B cell (primary cell): Measurements from ENCODE around the gene CORO2B. TPM values are rescaled to one million over a fixed set of nuclear protein-coding genes. Genes with fewer than 3 reads are reported as not detected.

Experiments
- ATAC-seq: fragments of 200-7000 bp; cut with Tn5 transposase; one replicate; pipeline ENCODE4 v1.10.0; 2021; ENCODE audit warnings: low read depth, mild to moderate bottlenecking, moderate number of reproducible peaks, moderate library complexity
- CTCF ChIA-PET: fragments of 350-600 bp; sonication (Branson Sonifier 250); formaldehyde crosslinking; loops from one replicate; lab custom pipeline; 2021; ENCODE audit warnings: antibody characterized with exemption, inconsistent platforms; lab: Charles Lee
- POLR2A ChIA-PET: fragments of 350-600 bp; sonication (Branson Sonifier 250); formaldehyde crosslinking; loops from one replicate; lab custom pipeline; 2021; ENCODE audit warnings: antibody characterized with exemption; lab: Charles Lee
- DNase-seq: peaks from one replicate; pipeline ENCODE4 v3.0.0; 2013
- H2AFZ ChIP-seq: 2 replicates; pipeline ENCODE4 v1.6.1; 2012; ENCODE audit warnings: mild to moderate bottlenecking, low read depth, low read length; ENCODE audit not compliant: insufficient read depth, poor library complexity, severe bottlenecking
- H3K27ac ChIP-seq, 2 donors: 1 replicate in 1 of 2; 2 replicates in 1 of 2; pipeline ENCODE4 v1.5.1; 2012 to 2013; ENCODE audit warnings: low read length in 2 of 2, mild to moderate bottlenecking in 2 of 2, moderate library complexity in 1 of 2
- H3K27me3 ChIP-seq, 4 experiments: fragments of 200-600 bp in 1 of 4; sonication (generic) in 1 of 4; replicated peaks in 1 of 4; 1 replicate in 2 of 4; 2 replicates in 2 of 4; pipeline versions ENCODE4 v1.6.1 to v1.7.0; 2013 to 2016; ENCODE audit warnings: low read length in 3 of 4, mild to moderate bottlenecking in 2 of 4, mixed read lengths in 1 of 4, moderate library complexity in 1 of 4; ENCODE audit not compliant: insufficient read depth in 4 of 4, control insufficient read depth in 3 of 4; ENCODE audit errors: control extremely low read depth in 1 of 4
- H3K36me3 ChIP-seq, 2 experiments: replicated peaks in 1 of 2; 1 replicate in 1 of 2; 2 replicates in 1 of 2; pipeline versions ENCODE4 v1.6.1 to v1.7.1; 2013; ENCODE audit warnings: low read length in 1 of 2; ENCODE audit not compliant: insufficient read depth in 2 of 2, control insufficient read depth in 1 of 2; ENCODE audit errors: control extremely low read depth in 1 of 2, extremely low read depth in 1 of 2
- H3K4me1 ChIP-seq, 2 donors: fragments of 200-600 bp in 1 of 2; sonication (generic) in 1 of 2; 1 replicate in 1 of 2; 2 replicates in 1 of 2; pipeline versions ENCODE4 v1.5.1 to v1.6.1; 2013 to 2017; ENCODE audit warnings: low read length in 2 of 2; ENCODE audit not compliant: control insufficient read depth in 2 of 2, insufficient read depth in 2 of 2
- H3K4me2 ChIP-seq: replicated peaks from 2 replicates; pipeline ENCODE3; 2012; ENCODE audit warnings: mild to moderate bottlenecking, low read depth, low read length; ENCODE audit not compliant: poor library complexity, severe bottlenecking
- H3K4me3 ChIP-seq, 5 experiments: fragments of 200-600 bp in 1 of 5; sonication (generic) in 1 of 5; 1 replicate in 3 of 5; 2 replicates in 2 of 5; pipeline versions ENCODE4 v1.5.1 to v1.7.0; 2011 to 2016; ENCODE audit warnings: low read length in 4 of 5, mild to moderate bottlenecking in 4 of 5, low read depth in 2 of 5, control low read depth in 1 of 5, moderate library complexity in 1 of 5; ENCODE audit not compliant: insufficient read depth in 1 of 5; ENCODE audit errors: control extremely low read depth in 1 of 5, extremely low read depth in 1 of 5
- H3K79me2 ChIP-seq: fragments of 200-600 bp; sonication (generic); one replicate; pipeline ENCODE4 v1.6.0; 2016; ENCODE audit warnings: low read length; ENCODE audit not compliant: control insufficient read depth, insufficient read depth
- H3K9ac ChIP-seq: fragments of 200-600 bp; sonication (generic); 2 replicates; pipeline ENCODE4 v1.6.1; 2017; ENCODE audit warnings: mild to moderate bottlenecking, low read length, moderate library complexity
- H3K9me3 ChIP-seq, 3 donors: one replicate each; pipeline versions ENCODE4 v1.6.1 to v1.7.1; 2013; ENCODE audit warnings: low read length in 2 of 3; ENCODE audit not compliant: control insufficient read depth in 2 of 3, insufficient read depth in 1 of 3; ENCODE audit errors: control extremely low read depth in 1 of 3
- H4K20me1 ChIP-seq: 2 replicates; pipeline ENCODE4 v1.6.0; 2012; ENCODE audit warnings: mild to moderate bottlenecking, low read length; ENCODE audit not compliant: insufficient read depth, control insufficient read depth, poor library complexity, severe bottlenecking
- H3K27ac Mint-ChIP-seq: one replicate; pipeline ENCODE4 v1.8.0; 2021; ENCODE audit warnings: mixed read lengths
- H3K27me3 Mint-ChIP-seq: one replicate; pipeline ENCODE4 v1.8.0; 2021; ENCODE audit warnings: mixed read lengths
- H3K4me1 Mint-ChIP-seq: one replicate; pipeline ENCODE4 v1.8.0; 2021; ENCODE audit warnings: mixed read lengths
- H3K4me3 Mint-ChIP-seq: one replicate; pipeline ENCODE4 v1.8.0; 2021; ENCODE audit warnings: mixed read lengths
- H3K9me3 Mint-ChIP-seq: one replicate; pipeline ENCODE4 v1.8.0; 2022; ENCODE audit warnings: mixed read lengths; ENCODE audit not compliant: insufficient read depth
- CTCF ChIP-seq: fragments of 200-600 bp; IDR thresholded peaks from one replicate; pipeline ENCODE4 v1.8.0; 2022; ENCODE audit warnings: antibody characterized with exemption, mild to moderate bottlenecking
- EZH2 ChIP-seq: IDR thresholded peaks from 2 replicates; pipeline ENCODE4 v1.6.1; 2012; ENCODE audit warnings: borderline replicate concordance, low read depth, mild to moderate bottlenecking, moderate library complexity, low read length; ENCODE audit not compliant: insufficient read depth, poor library complexity, severe bottlenecking
- WGBS: methylation state at CpG from one replicate; pipeline ENCODE4 v1.1.5; 2013; ENCODE audit warnings: missing lambda C conversion rate; ENCODE audit not compliant: insufficient coverage; 5-methylcytosine and 5-hydroxymethylcytosine counted together
- intact Hi-C: fragments of 100-400 bp; cut with micrococcal nuclease; formaldehyde crosslinking; loops from one replicate; pipeline ENCODE4 v1.10.0; 2022
- polyA plus RNA-seq: library from polyadenylated mRNA; depleted of rRNA; stranded (reverse); fragments of >200 nt; gene quantifications from 2 replicates; pipeline ENCODE4 v1.2.3, GENCODE V29; 2012
- total RNA-seq, 2 donors: library from RNA; stranded (reverse); fragments of 120-200 nt in 1 of 2; gene quantifications; 1 replicate in 1 of 2; 2 replicates in 1 of 2; pipeline versions ENCODE4 v1.2.3 to v1.2.4, GENCODE V29; 2013 to 2022

The CORO2B gene
- total and polyA plus RNA-seq, 2 donors (not counting 1 experiment from before 2014, with no cell fraction given) = 9.5 to 11.3 TPM

GRCh38 chr15:68583936-68584755 is 5.4 kb downstream of the CORO2B start:
- no peaks in the 10 kb centered on the region for H3K27me3 ChIP-seq
- CTCF ChIA-PET = interaction anchor here (1.1 to 1.5 kb wide), 2 partner anchors 48 to 90 kb away, joined by 4 to 5 read pairs; no protein-coding TSS in a partner anchor
- Mint-ChIP-seq H3K4me1 (peaks cover 49% of the 10 kb centered on the region), H3K9me3 (no peaks in the 10 kb centered on the region), H3K4me3 (no peak overlapping the region), H3K27ac (no peak overlapping the region), H3K27me3 (peaks cover 7% of the 10 kb centered on the region)
- no peaks in the 10 kb centered on the region for H3K36me3 ChIP-seq
- peaks cover 53% of the 10 kb centered on the region for H3K79me2 ChIP-seq
- no peak overlapping the region for H3K4me3 ChIP-seq
- H4K20me1 ChIP-seq = peaks cover 5% of the 10 kb centered on the region
- H3K27ac ChIP-seq = no peak overlapping the region
- H2AFZ ChIP-seq = no peak overlapping the region
- intact Hi-C loops = no loop called here
- H3K4me1 ChIP-seq = peaks cover 27 to 29% of the 10 kb centered on the region in 2 donors
- TF ChIP-seq EZH2 (no peak), CTCF (no peak)
- POLR2A ChIA-PET = no interaction called here
- no peak for ATAC-seq
- WGBS = 93% methylated on average over 10 of the region's 12 CpGs
- no peak overlapping the region for H3K4me2 ChIP-seq
- no peak overlapping the region for H3K9ac ChIP-seq
- DNase-seq = no peak
- no peaks in the 10 kb centered on the region for H3K9me3 ChIP-seq
